Measurements from ENCODE around the gene MYZAP. TPM values are rescaled to one million over a fixed set of nuclear protein-coding genes. Genes with fewer than 3 reads are reported as not detected.
A peak's percentile ranks its signal among the peaks of the same experiment; 100 is the strongest.

MYZAP gene
- total and polyA plus RNA-seq, 2 of the 13 experiments (the other 11 are each of a cell fraction or from before 2014, with no cell fraction given) = not detected

GRCh38 chr15:57580866-57581265, 10.8 kb upstream of the MYZAP start (continued):
- peak; percentile 89 for TF ChIP-seq NAIF1 (CRISPR knock-in tag; IDR thresholded peaks at IDR 0.05; ENCODE audit: borderline replicate concordance)
- TF ChIP-seq POGZ (CRISPR knock-in tag; IDR thresholded peaks at IDR 0.05) = peak; percentile 64
- TF ChIP-seq ZNF558 (CRISPR knock-in tag; IDR thresholded peaks at IDR 0.05; ENCODE audit: borderline replicate concordance) = no peak
- peak; percentile 87 for TF ChIP-seq ZMYM4 (CRISPR knock-in tag; IDR thresholded peaks at IDR 0.05)
- no peak for TF ChIP-seq XRCC5 (optimal IDR thresholded peaks at IDR 0.05; ENCODE audit: low read length)
- TF ChIP-seq ZNF543 (CRISPR knock-in tag; IDR thresholded peaks at IDR 0.05) = no peak
- TF ChIP-seq NFKB2 (CRISPR knock-in tag; IDR thresholded peaks at IDR 0.05; ENCODE audit: borderline replicate concordance) = no peak
- TF ChIP-seq ZNF138 (CRISPR knock-in tag; IDR thresholded peaks at IDR 0.05; ENCODE audit: low read depth) = no peak
- TF ChIP-seq ZFP91 (CRISPR knock-in tag; IDR thresholded peaks at IDR 0.05; ENCODE audit: borderline replicate concordance) = no peak
- TF ChIP-seq MATR3 (CRISPR knock-in tag; IDR thresholded peaks at IDR 0.05) = no peak
- no peak for TF ChIP-seq ZNF431 (CRISPR knock-in tag; IDR thresholded peaks at IDR 0.05; ENCODE audit: borderline replicate concordance, low read depth)
- TF ChIP-seq ZNF562 (CRISPR knock-in tag; IDR thresholded peaks at IDR 0.05; ENCODE audit: borderline replicate concordance) = no peak
- no peak for TF ChIP-seq ZNF276 (CRISPR knock-in tag; IDR thresholded peaks at IDR 0.05; ENCODE audit: low read depth)
- TF ChIP-seq CEBPZ (IDR thresholded peaks at IDR 0.05; ENCODE audit: low read length) = no peak
- no peak for TF ChIP-seq ZNF615 (CRISPR knock-in tag; IDR thresholded peaks at IDR 0.05; ENCODE audit: borderline replicate concordance)
- TF ChIP-seq PAX8 (CRISPR knock-in tag; IDR thresholded peaks at IDR 0.05; ENCODE audit: borderline replicate concordance) = no peak
- TF ChIP-seq ISL2 (CRISPR knock-in tag; IDR thresholded peaks at IDR 0.05) = no peak
- TF ChIP-seq SRF (IDR thresholded peaks at IDR 0.05; ENCODE audit: low read depth, low read length) = peak; percentile 43; the same call in 1 of the 2 replicates
- TF ChIP-seq SMYD3 (CRISPR knock-in tag; IDR thresholded peaks at IDR 0.05) = no peak
- TF ChIP-seq TSC22D2 (CRISPR knock-in tag; IDR thresholded peaks at IDR 0.05; ENCODE audit: borderline replicate concordance) = no peak
- no peak for TF ChIP-seq ZBTB10 (CRISPR knock-in tag; IDR thresholded peaks at IDR 0.05; ENCODE audit: borderline replicate concordance)
- TF ChIP-seq ISX (CRISPR knock-in tag; conservative IDR thresholded peaks at IDR 0.05) = no peak
